GM18502 (cell line): ENCODE measurements around the gene DIO2.

Source experiments
- ATAC-seq: cut with Tn5 transposase; IDR thresholded peaks from one replicate; pipeline ENCODE4 v1.9.1; 2021; ENCODE audit warnings: mild to moderate bottlenecking; ENCODE audit not compliant: unreplicated experiment, poor library complexity

DIO2 gene

DNA sequence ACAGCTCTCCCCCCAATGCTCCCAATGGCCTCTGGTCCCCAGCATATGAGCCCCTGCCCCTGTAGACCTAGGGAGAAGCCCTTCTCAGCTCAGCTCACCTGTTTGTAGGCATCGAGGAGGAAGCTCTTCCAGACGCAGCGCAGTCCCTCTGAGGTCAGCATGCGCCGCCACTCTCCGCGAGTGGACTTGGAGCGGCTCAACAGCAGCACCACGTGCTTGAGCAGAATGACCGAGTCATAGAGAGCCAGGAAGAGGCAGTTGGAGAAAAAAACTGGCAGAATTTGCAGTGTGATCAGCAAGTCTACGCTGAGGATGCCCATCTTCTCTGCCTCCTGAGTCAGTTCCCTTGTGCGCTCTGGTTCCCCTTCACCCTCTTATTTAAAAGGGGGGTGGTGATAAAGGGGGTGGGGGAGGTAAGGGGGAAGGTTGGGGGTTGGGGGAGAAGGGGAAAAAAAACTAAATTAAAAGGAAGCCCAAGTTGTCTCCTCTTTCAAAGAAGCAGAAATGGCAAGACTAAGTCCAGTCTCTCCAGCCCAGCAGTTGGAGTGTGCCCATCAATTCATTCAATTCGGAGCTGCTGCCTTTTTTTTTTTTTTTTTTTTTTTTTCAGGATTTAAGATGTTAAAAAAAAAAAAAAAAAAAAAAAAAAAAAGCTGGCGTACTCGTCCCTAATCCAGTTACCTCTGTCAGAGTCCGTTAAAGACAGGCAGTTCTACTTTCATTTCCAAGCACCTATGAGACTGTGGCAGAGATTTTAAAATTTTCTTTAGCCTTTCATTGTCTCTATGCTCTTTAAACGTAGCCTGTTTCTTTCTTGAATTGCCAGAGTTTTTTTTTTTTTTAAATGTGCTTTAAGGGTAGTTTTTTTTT is at the start of gene DIO2:
DIO2 (minus strand) TSS at position 352 of the 870 bp plus-strand sequence; CDS start at position 320, 32 bp downstream.
- peak; percentile 23 for ATAC-seq

GRCh38 chr14:80260645-80261044 is 49.3 kb upstream of the DIO2 start:
- ATAC-seq: no peak

- ATAC-seq: no peak
Measured at GRCh38 chr14:80239631-80240030, 28.3 kb upstream of the DIO2 start.

- no peak for ATAC-seq
Measured at GRCh38 chr14:80237143-80237542, 25.8 kb upstream of the DIO2 start.

DNA sequence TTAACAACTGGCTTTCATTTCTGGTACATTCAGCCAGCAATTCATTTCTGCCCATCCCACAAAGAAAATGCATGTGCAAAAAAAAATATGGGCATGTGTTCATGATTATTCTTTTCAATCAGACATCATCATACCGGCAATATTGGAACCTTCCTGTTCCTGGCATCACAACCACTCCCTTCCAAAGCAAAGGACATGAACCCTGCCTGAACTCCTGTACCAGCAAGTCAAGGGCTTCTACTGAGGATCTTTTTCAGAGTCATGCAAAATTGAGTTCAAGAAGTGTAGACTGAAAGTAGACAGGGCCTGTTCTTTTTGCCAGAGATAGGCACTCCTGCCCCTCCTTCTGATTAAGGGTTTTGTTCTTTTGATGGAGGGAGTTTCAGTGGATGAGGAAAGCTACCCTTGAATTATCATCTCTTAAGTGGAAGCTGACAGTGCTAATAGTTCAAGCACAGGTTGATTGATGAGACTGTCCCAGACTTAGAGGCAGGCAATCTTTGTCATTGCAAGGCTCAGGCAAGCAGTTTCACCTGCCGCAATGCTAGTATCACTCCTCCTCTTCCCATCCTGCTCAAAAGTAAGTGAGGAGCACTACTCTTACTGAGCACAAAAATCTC is 22.3 kb upstream of the DIO2 start:
- ATAC-seq: no peak

DNA sequence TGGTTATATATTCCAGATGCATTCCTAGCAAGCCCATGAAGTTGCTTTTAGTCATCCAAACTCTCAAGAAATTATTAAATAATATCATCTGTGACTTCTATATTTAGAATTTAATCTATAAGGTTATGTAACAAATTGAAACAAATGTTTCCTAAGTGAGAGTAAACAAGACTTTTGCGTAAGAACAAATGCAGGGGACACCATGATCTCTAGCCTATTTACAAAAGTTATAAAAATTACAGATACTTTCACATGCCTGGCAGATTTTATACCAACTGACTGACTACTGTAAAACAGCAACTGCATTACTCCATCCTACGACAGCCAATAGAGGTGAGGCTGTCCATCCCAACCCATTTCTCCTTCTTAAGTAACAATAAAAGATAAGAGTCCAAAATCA is 20.4 kb upstream of the DIO2 start:
- no peak for ATAC-seq

DNA sequence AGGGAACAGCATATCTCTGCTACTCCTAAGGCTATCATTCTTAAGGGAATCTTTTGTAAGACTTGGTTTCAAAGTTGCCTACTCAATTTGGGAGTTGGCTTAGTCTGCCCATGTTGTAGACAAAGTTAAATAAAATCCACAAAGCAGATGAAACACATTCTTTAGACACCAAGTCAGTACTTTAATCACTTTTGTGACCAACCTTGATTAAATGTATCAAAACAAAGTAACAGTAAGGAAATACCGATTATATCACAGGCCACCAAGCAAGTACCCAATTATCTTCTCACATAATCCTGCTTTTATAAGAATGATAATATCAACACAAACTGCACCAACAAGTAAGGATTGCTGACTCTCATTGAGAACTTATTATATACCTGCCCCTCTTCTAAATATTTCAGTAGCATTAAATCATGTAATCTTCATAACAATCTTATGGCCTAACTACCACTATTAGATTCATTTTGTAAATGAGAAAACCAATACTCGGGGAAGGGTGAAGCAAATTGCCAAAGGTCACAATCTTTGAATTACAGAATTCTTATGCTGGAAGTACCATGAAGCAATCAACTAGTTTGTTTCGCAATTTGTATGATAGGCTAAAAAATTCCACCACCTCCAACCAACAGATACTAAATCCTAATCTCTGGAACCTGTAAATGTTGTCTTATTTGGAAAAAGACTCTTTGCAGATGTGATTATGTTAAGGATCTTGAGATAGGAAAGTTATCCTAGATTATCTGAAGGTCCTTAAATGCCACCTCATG is 12.6 kb upstream of the DIO2 start:
- ATAC-seq: no peak

GRCh38 chr14:80216818-80217217 is 5.5 kb upstream of the DIO2 start:
- no peak for ATAC-seq

GRCh38 chr14:80215756-80216581 is 4.7 kb upstream of the DIO2 start:
- ATAC-seq: no peak

- ATAC-seq: no peak
Measured at GRCh38 chr14:80215081-80215480, 3.8 kb upstream of the DIO2 start.

DNA sequence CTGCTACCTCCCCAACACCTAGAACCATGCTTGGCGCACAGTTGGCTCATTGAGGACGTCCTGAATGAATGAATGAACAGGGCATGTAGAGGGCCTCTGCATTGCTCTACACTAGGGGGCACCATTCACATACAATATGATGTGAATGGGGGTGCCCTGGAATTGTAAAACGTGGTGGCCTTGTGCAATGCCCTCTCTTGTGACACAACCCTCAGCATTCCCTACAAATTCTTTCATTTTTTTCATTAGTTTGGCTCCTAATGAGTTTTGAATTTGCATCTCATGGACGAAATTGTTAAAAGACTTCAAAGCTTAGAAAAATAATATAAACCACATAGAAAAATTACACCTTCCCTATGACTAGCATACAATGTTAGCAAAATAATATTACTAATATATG is 2.3 kb upstream of the DIO2 start:
- ATAC-seq: peak; percentile 61

DNA sequence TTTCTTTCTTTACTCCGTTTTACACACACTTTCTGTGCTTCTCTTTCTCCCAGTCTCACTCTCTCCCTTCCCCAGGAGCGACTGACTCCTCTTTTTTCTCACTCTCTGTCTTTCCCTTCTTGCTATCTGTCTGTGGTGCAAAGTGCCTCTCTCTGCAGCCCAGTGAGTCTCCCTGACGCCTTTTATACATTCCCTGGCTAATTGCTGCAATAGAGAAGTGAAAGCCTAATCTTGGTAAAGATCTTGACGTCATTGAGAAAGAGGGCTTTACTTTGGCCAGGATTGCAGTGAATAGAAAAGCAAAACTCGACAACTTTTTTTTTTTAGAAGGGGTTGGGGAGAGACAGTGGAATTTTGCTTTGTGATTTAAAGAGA is 706 bp upstream of the DIO2 start:
- ATAC-seq: peak; percentile 63

GRCh38 chr14:80208461-80208860 is 2.8 kb downstream of the DIO2 start:
- ATAC-seq: no peak

- no peak for ATAC-seq
Measured at GRCh38 chr14:80206351-80207080, 4.8 kb downstream of the DIO2 start.

- ATAC-seq: no peak
Measured at GRCh38 chr14:80202888-80203562, 8.3 kb downstream of the DIO2 start.

DNA sequence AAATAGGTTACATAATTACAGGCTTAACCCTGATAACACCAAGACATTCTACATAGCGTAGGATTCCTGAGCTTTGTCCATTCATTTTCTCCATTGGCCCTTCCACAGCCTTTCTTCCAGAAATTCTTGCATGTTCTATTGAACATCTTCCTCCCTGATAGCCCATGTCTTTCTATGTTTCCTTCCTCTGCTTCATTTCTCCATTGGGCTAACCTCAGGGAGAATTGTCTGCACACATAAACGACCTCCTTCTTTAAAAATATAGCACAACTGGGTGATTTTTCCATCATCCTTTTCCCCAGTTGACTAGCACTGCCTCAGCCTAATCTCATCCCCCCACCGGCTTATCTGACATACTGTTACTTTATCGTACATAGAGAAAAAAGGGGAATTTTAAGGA is 11.2 kb downstream of the DIO2 start:
- ATAC-seq: no peak

GRCh38 chr14:80188571-80188970 is 22.7 kb downstream of the DIO2 start:
- no peak for ATAC-seq

GRCh38 chr14:80186301-80186800 is 25.0 kb downstream of the DIO2 start:
- no peak for ATAC-seq

GRCh38 chr14:80176893-80177292 is 34.4 kb downstream of the DIO2 start:
- no peak for ATAC-seq
